Rectal smooth muscle tissue (tissue), 1 donor: ENCODE measurements around the gene ZBTB33.

Experiments used
- H3K27ac ChIP-seq: one replicate; pipeline ENCODE4 v1.7.0; 2013; ENCODE audit warnings: low read depth, low read length, inconsistent platforms
- H3K27me3 ChIP-seq: one replicate; pipeline ENCODE4 v1.7.0; 2013; ENCODE audit warnings: low read length; ENCODE audit not compliant: control insufficient read depth, insufficient read depth
- H3K36me3 ChIP-seq: one replicate; pipeline ENCODE4 v1.7.0; 2013; ENCODE audit warnings: low read length; ENCODE audit not compliant: control insufficient read depth, insufficient read depth
- H3K4me1 ChIP-seq: one replicate; pipeline ENCODE4 v1.7.0; 2013; ENCODE audit warnings: low read length; ENCODE audit not compliant: control insufficient read depth, insufficient read depth
- H3K4me3 ChIP-seq: one replicate; pipeline ENCODE4 v1.7.0; 2013; ENCODE audit warnings: low read length
- H3K9ac ChIP-seq: one replicate; pipeline ENCODE4 v1.7.0; 2013; ENCODE audit warnings: low read length

ZBTB33 gene

DNA sequence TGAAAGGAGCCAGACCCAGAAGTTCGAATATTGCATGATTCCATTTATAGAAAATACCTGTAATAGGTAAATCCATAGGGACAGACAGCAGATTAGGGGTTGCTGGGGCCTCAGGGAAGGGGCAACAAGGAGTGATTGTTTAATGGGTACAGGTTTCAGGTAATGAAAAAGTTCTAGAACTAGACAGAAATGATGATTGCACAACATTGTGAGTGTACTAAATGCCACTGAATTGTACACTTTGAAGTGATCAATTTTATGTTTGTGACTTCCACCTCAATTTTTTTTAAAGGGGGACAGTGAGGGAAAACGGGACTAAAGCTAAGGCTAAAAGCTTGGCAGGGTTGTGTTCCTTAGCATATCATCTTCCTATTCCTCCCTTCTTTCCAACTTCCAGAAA lies 23.5 kb downstream of the ZBTB33 start:
- Histone ChIP-seq H3K27me3 (no peaks in the 10 kb centered on the region), H3K4me1 (no peaks in the 10 kb centered on the region), H3K4me3 (no peak overlapping the region), H3K27ac (no peak overlapping the region), H3K36me3 (no peaks in the 10 kb centered on the region), H3K9ac (no peak overlapping the region)

DNA sequence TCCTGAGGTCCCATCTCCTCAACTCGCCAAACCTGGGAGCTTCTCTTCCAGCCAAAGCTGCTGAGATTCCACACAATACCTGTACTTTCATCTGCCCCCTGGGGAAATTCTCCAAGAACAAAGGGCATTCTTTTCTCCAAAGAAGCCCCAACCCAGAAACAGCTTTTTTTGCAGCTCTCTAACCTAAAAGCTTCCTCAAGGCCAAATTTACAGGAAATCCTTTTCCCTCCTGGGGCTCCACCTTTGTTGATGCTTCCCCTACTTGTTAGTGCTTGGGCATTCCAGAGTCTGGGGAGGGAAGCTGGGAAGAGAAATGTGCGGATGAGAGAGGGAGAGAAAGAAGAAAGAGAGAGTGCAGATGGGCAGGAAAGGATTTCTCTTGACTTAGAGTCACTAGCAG lies 24.3 kb downstream of the ZBTB33 start:
- H3K4me1 ChIP-seq: no peaks in the 10 kb centered on the region
- H3K36me3 ChIP-seq: no peaks in the 10 kb centered on the region
- no peak overlapping the region for H3K9ac ChIP-seq
- no peaks in the 10 kb centered on the region for H3K27me3 ChIP-seq
- H3K27ac ChIP-seq: no peak overlapping the region
- H3K4me3 ChIP-seq: no peak overlapping the region

DNA sequence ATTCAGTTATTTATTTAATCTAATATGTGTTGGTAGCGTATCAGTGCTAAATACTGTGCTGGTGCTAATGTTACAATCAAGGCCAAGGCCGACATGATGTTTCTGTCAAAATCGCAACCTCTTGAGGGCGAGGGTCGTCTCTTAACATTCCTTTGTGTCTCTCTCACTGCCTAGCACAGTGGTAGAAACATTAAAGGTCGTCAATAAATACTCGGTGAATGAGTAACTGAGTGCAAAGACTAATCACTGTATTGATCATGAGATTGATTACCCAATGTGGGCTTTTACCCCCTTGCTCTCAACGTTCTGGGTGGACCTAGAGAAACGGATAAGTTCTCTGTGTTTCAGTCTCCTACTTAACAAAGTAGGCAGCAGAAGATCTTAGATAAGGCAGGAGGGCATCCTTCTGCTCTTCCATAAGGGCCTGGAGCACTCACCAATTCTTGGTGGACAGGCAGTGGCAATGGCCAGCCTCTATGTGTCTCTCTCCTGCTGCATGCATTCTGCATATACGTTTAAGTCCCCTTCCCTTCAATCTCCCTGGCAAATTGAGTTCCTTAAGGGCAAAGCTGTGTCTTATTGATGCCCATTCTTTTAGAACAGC lies 30.5 kb downstream of the ZBTB33 start:
- no peak overlapping the region for H3K27ac ChIP-seq
- no peak overlapping the region for H3K4me3 ChIP-seq
- no peaks in the 10 kb centered on the region for H3K36me3 ChIP-seq
- H3K4me1 ChIP-seq: no peaks in the 10 kb centered on the region
- no peak overlapping the region for H3K9ac ChIP-seq
- no peaks in the 10 kb centered on the region for H3K27me3 ChIP-seq

- no peak overlapping the region for H3K4me3 ChIP-seq
- no peaks in the 10 kb centered on the region for H3K27me3 ChIP-seq
- no peak overlapping the region for H3K27ac ChIP-seq
- no peak overlapping the region for H3K9ac ChIP-seq
- no peaks in the 10 kb centered on the region for H3K4me1 ChIP-seq
- H3K36me3 ChIP-seq: no peaks in the 10 kb centered on the region
Measured at GRCh38 chrX:120281761-120282160, 31.1 kb downstream of the ZBTB33 start.

DNA sequence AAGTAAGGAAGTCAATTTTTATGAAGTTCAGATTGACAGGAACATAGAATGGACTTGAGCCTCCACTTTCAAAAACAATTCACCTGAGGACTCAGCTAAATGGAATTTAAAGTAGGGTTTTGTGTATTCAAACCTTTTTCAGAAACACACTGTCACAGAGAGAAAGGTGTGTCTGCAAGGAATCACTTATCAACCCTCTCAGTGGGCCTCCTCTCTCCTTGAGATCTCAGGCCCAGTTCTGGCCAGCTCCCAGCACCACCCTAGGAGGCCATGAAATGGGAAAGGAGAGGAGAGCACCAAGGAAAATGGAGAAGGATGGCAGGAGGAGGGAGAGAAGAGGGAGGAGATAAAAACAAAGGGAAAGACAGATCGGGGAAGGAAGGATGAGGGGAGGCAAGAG lies 32.1 kb downstream of the ZBTB33 start:
- Histone ChIP-seq H3K27ac (no peak overlapping the region), H3K27me3 (no peaks in the 10 kb centered on the region), H3K9ac (no peak overlapping the region), H3K4me3 (no peak overlapping the region), H3K36me3 (no peaks in the 10 kb centered on the region), H3K4me1 (no peaks in the 10 kb centered on the region)

- Histone ChIP-seq H3K9ac (no peak overlapping the region), H3K4me3 (no peak overlapping the region), H3K27me3 (no peaks in the 10 kb centered on the region)
Measured at GRCh38 chrX:120286733-120287512, 36.3 kb downstream of the ZBTB33 start.

GRCh38 chrX:120287513-120288112 lies 37.0 kb downstream of the ZBTB33 start:
- H3K36me3 ChIP-seq: no peaks in the 10 kb centered on the region
- H3K9ac ChIP-seq: no peak overlapping the region
- H3K4me1 ChIP-seq: no peaks in the 10 kb centered on the region
- no peaks in the 10 kb centered on the region for H3K27me3 ChIP-seq
- H3K4me3 ChIP-seq: no peak overlapping the region
- no peak overlapping the region for H3K27ac ChIP-seq

More at GRCh38 chrX:120286733-120287512, 36.3 kb downstream of the ZBTB33 start:
- Histone ChIP-seq H3K4me1 (no peaks in the 10 kb centered on the region), H3K36me3 (no peaks in the 10 kb centered on the region), H3K27ac (no peak overlapping the region)

- Histone ChIP-seq H3K4me1 (no peaks in the 10 kb centered on the region), H3K27me3 (no peaks in the 10 kb centered on the region), H3K4me3 (no peak overlapping the region), H3K9ac (no peak overlapping the region), H3K36me3 (no peaks in the 10 kb centered on the region), H3K27ac (no peak overlapping the region)
Measured at GRCh38 chrX:120290107-120290506, 39.5 kb downstream of the ZBTB33 start.

DNA sequence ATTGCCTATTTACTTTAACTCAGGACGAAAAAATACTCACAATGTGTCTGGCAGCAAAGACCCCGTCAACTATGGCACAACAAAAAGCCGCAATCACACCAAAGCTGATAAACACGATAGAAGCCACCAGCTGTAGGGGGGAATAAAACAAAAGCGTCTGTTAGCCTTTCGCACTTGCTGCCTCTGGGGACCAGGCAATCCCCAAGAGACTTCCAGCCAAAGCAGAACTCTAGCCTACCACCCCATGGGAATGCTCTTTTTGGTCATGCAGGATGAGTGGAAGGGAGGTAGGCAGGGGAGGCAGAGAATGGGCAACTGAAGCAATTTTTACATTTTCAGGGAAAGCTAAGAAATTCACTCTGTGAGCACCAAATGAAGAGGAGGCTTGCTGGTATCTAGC lies 40.6 kb downstream of the ZBTB33 start:
- Histone ChIP-seq H3K36me3 (no peaks in the 10 kb centered on the region), H3K4me3 (no peak overlapping the region), H3K27ac (no peak overlapping the region), H3K27me3 (no peaks in the 10 kb centered on the region), H3K9ac (no peak overlapping the region), H3K4me1 (no peaks in the 10 kb centered on the region)

GRCh38 chrX:120293015-120293414 lies 42.4 kb downstream of the ZBTB33 start:
- no peaks in the 10 kb centered on the region for H3K4me1 ChIP-seq
- no peak overlapping the region for H3K27ac ChIP-seq
- H3K36me3 ChIP-seq: no peaks in the 10 kb centered on the region
- no peak overlapping the region for H3K4me3 ChIP-seq
- no peaks in the 10 kb centered on the region for H3K27me3 ChIP-seq
- no peak overlapping the region for H3K9ac ChIP-seq

DNA sequence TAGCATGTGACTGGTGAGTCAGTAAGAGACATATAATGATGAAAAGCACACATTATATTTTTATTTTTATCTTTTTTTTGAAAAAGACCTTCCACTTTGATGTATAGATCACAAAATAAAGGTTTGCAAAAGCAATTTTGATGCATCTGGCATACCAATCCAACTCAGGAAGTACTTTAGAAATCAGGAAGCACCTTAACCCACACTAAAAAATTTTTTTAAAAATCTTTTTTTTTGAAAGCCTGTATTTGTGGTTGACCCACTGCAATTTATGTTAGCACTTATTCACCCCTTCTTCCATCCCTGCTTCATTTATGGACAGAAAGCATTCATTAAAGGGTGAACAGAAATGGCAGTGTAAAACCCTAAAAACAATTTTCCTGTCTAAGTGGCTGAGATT lies 44.0 kb downstream of the ZBTB33 start:
- Histone ChIP-seq H3K36me3 (no peaks in the 10 kb centered on the region), H3K9ac (no peak overlapping the region), H3K27me3 (no peaks in the 10 kb centered on the region), H3K4me3 (no peak overlapping the region), H3K4me1 (no peaks in the 10 kb centered on the region), H3K27ac (no peak overlapping the region)

DNA sequence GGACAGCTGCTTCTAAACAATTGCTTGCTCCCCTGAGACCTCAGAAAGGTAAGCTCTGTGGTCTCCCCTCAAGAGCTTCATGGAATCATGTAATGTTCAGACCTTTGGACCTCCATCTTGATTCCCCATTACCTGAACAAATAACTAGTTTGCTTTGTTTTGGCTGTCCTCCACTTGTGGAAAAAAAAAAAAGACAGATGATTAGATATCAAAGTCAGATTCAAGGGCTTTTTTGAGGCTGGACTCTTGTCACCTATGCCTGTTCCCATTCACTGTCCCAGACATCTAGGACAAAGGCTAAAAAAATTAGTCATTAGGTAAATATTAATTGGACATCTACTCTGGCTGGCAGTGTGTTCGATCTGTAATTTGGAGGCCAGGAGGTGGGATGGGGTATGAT lies 47.3 kb downstream of the ZBTB33 start:
- Histone ChIP-seq H3K27me3 (no peaks in the 10 kb centered on the region), H3K27ac (no peak overlapping the region), H3K9ac (no peak overlapping the region), H3K4me1 (no peaks in the 10 kb centered on the region), H3K36me3 (no peaks in the 10 kb centered on the region), H3K4me3 (no peak overlapping the region)

GRCh38 chrX:120299928-120300327 lies 49.3 kb downstream of the ZBTB33 start:
- Histone ChIP-seq H3K4me3 (no peak overlapping the region), H3K36me3 (no peaks in the 10 kb centered on the region), H3K9ac (no peak overlapping the region), H3K27me3 (peaks cover 2% of the 10 kb centered on the region), H3K27ac (no peak overlapping the region), H3K4me1 (no peaks in the 10 kb centered on the region)
